Activated CD4-positive, alpha-beta T cell treated with anti-CD3 and anti-CD28 coated beads, Interleukin-2, amount 10 ng/mL, durations not matched to agents 7 days and 5 days (primary cell): ENCODE data around the gene ZDHHC12. TPM values are rescaled to one million over a fixed set of nuclear protein-coding genes. Genes with fewer than 3 reads are reported as not detected.

Source experiments
- CTCF ChIA-PET: fragments of 350-600 bp; sonication (Branson Sonifier 250); formaldehyde crosslinking; loops from one replicate; lab custom pipeline; 2021; ENCODE audit warnings: antibody characterized with exemption; lab: Charles Lee
- POLR2A ChIA-PET: fragments of 350-600 bp; sonication (Branson Sonifier 250); formaldehyde crosslinking; loops from one replicate; lab custom pipeline; 2021; ENCODE audit warnings: antibody characterized with exemption; lab: Charles Lee
- DNase-seq: peaks from one replicate; pipeline ENCODE4 v3.0.0-alpha.2; 2020
- H3K27ac Mint-ChIP-seq: one replicate; pipeline ENCODE4 v1.8.0; 2021; ENCODE audit warnings: mild to moderate bottlenecking, moderate library complexity, mixed read lengths
- H3K27me3 Mint-ChIP-seq: one replicate; pipeline ENCODE4 v1.8.0; 2021; ENCODE audit warnings: mixed read lengths
- H3K36me3 Mint-ChIP-seq: one replicate; pipeline ENCODE4 v1.8.0; 2021; ENCODE audit warnings: low read depth, mixed read lengths
- H3K4me1 Mint-ChIP-seq: one replicate; pipeline ENCODE4 v1.8.0; 2021; ENCODE audit warnings: mixed read lengths
- H3K4me3 Mint-ChIP-seq: one replicate; pipeline ENCODE4 v1.8.0; 2021; ENCODE audit warnings: mild to moderate bottlenecking, moderate library complexity, mixed read lengths
- H3K9me3 Mint-ChIP-seq: one replicate; pipeline ENCODE4 v1.8.0; 2021; ENCODE audit warnings: mixed read lengths
- total RNA-seq, 2 experiments: library from RNA; stranded (reverse); gene quantifications; one replicate each; pipeline ENCODE4 v1.2.3, GENCODE V29; 2021

Gene ZDHHC12
- total RNA-seq, 2 experiments from 2014 or later: 86.3 to 91.5 TPM

DNA sequence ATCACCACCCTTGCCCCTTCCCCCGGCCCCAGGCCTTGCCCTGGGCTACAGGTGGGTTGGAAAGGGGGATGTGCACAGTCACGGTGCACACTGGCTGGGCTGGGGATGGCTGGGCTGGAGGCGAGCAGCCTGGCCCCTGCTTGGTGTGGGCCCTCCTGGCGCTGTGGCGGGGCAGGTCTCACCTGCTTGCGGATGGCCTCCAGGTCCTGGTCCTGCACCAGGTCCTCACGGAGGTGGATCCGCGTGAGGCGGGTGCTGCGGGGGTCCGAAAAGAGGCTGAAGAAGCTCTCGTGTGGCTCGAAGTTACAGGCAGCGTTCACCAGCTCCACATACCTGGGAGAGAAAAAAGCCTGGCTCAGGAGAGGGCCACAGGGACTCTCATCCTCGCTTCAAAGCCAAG is 29.7 kb upstream of the ZDHHC12 start:
- no peak for DNase-seq
- Mint-ChIP-seq H3K27ac (no peak overlapping the region), H3K4me3 (no peak overlapping the region), H3K36me3 (no peaks in the 10 kb centered on the region), H3K4me1 (no peaks in the 10 kb centered on the region), H3K9me3 (no peaks in the 10 kb centered on the region), H3K27me3 (no peaks in the 10 kb centered on the region)
- ChIA-PET POLR2A (no interaction called here), CTCF (no interaction called here)

GRCh38 chr9:128750926-128751595 is 27.1 kb upstream of the ZDHHC12 start:
- ChIA-PET POLR2A (no interaction called here), CTCF (no interaction called here)
- no peak overlapping the region for H3K4me3 Mint-ChIP-seq
- DNase-seq: no peak
- no peaks in the 10 kb centered on the region for H3K9me3 Mint-ChIP-seq
- H3K27ac Mint-ChIP-seq: no peak overlapping the region
- H3K27me3 Mint-ChIP-seq: no peaks in the 10 kb centered on the region
- H3K4me1 Mint-ChIP-seq: no peaks in the 10 kb centered on the region
- no peaks in the 10 kb centered on the region for H3K36me3 Mint-ChIP-seq

- CTCF ChIA-PET: interaction anchor here (0.6 kb wide), 1 partner anchor 129 kb away, joined by 3 read pairs; no protein-coding TSS in a partner anchor
- H3K27ac Mint-ChIP-seq: peak overlapping the region; percentile 13
Observed at GRCh38 chr9:128747241-128747640, 23.3 kb upstream of the ZDHHC12 start.

GRCh38 chr9:128743421-128743820 is 19.5 kb upstream of the ZDHHC12 start:
- H3K36me3 Mint-ChIP-seq: peaks cover 7% of the 10 kb centered on the region
- no peaks in the 10 kb centered on the region for H3K9me3 Mint-ChIP-seq
- DNase-seq: no peak
- no peaks in the 10 kb centered on the region for H3K27me3 Mint-ChIP-seq
- no peak overlapping the region for H3K27ac Mint-ChIP-seq
- H3K4me1 Mint-ChIP-seq: no peaks in the 10 kb centered on the region
- no peak overlapping the region for H3K4me3 Mint-ChIP-seq
- ChIA-PET CTCF (interaction anchor here (1.4 to 2.1 kb wide), 2 partner anchors 19 to 41 kb away, joined by 3 to 4 read pairs; partner anchors contain the start of genes PKN3 and ZDHHC12), POLR2A (no interaction called here)

More at GRCh38 chr9:128747241-128747640, 23.3 kb upstream of the ZDHHC12 start:
- Mint-ChIP-seq H3K27me3 (no peaks in the 10 kb centered on the region), H3K4me3 (no peak overlapping the region), H3K9me3 (no peaks in the 10 kb centered on the region), H3K4me1 (no peaks in the 10 kb centered on the region), H3K36me3 (no peaks in the 10 kb centered on the region)
- POLR2A ChIA-PET: no interaction called here
- no peak for DNase-seq

DNA sequence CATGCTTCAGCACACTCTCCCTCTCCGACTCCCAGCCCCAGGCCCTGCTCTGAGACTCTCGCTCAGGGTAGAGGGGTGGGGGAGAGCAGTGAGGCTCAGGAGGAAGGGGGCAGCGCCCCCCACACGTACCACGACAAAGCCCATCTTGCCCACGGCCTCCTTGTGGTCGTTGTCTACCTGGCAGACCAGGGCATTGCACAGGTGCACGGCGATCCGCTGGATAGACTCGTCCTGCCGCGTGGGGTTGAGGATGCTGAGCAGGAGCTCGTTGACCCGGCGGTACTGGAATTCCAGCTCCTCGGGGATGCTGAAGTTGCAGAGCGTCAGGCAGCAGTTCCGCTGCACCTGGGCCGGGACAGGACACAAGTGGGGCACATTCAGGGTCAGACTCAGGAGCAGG is 18.5 kb upstream of the ZDHHC12 start:
- no peaks in the 10 kb centered on the region for H3K27me3 Mint-ChIP-seq
- H3K27ac Mint-ChIP-seq: no peak overlapping the region
- H3K36me3 Mint-ChIP-seq: peaks cover 8% of the 10 kb centered on the region
- DNase-seq: no peak
- H3K4me1 Mint-ChIP-seq: no peaks in the 10 kb centered on the region
- ChIA-PET CTCF (interaction anchor here (1.7 to 2.1 kb wide), 2 partner anchors 18 to 46 kb away, joined by 4 to 5 read pairs; partner anchors contain the start of gene ZDHHC12), POLR2A (no interaction called here)
- no peaks in the 10 kb centered on the region for H3K9me3 Mint-ChIP-seq
- H3K4me3 Mint-ChIP-seq: no peak overlapping the region

DNA sequence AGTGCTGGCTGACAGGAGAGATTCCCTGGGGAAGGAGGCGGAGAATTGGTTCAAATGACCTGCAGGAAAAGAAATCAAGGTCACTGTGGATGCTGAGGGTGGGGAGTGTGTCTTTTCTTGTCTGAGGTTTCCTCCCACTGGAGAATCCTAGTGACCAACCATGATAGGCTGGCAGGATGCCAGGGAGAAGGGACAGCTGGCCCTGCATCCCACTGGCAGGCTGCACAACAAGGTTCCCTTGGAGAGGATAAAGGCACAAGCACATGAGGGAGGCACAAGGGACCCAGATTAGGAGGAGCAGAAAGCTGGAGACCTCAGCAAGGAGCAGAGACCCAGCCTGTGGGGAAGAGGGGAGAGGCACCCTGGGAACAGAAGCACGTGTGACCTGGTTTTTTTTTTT is 11.4 kb upstream of the ZDHHC12 start:
- H3K27me3 Mint-ChIP-seq: no peaks in the 10 kb centered on the region
- H3K9me3 Mint-ChIP-seq: no peaks in the 10 kb centered on the region
- DNase-seq: no peak
- H3K36me3 Mint-ChIP-seq: peaks cover 13% of the 10 kb centered on the region
- peaks cover 4% of the 10 kb centered on the region for H3K4me1 Mint-ChIP-seq
- no peak overlapping the region for H3K4me3 Mint-ChIP-seq
- ChIA-PET POLR2A (no interaction called here), CTCF (interaction anchor here (1.6 kb wide), 1 partner anchor 10 kb away, joined by 5 read pairs; no protein-coding TSS in a partner anchor)
- no peak overlapping the region for H3K27ac Mint-ChIP-seq

GRCh38 chr9:128733256-128733655 is 9.3 kb upstream of the ZDHHC12 start:
- POLR2A ChIA-PET: no interaction called here
- H3K36me3 Mint-ChIP-seq: peaks cover 6% of the 10 kb centered on the region

DNA sequence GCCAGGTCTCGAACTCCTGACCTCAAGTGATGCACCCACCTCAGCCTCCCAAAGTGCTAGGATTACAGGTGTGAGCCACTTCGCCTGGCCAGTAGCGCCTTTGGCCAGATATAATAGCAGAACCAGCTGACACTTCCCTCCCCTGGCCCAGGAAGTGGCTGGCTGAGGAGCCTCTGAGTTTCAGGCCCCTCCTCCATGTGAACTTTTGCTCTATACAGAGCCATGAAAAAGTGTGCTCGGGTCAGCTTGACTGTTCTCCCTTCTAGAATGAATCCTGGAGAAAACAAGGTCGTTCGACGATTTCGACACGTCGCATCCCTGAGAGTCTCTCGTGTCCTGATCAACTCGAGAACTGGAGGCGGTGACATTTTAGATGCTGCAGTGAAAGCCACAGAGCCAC is 8.6 kb upstream of the ZDHHC12 start:
- ChIA-PET CTCF (interaction anchor here (1.2 to 1.5 kb wide), 3 partner anchors 9 to 30 kb away, joined by 3 to 5 read pairs (median 3); partner anchors contain the start of genes PKN3 and ZDHHC12), POLR2A (no interaction called here)
- Mint-ChIP-seq H3K36me3 (peaks cover 6% of the 10 kb centered on the region), H3K9me3 (no peaks in the 10 kb centered on the region), H3K4me3 (no peak overlapping the region), H3K27me3 (no peaks in the 10 kb centered on the region), H3K27ac (peak overlapping the region; percentile 50), H3K4me1 (peaks cover 15% of the 10 kb centered on the region)
- DNase-seq: no peak

More at GRCh38 chr9:128733256-128733655, 9.3 kb upstream of the ZDHHC12 start:
- Mint-ChIP-seq H3K4me3 (no peak overlapping the region), H3K9me3 (no peaks in the 10 kb centered on the region), H3K4me1 (peaks cover 8% of the 10 kb centered on the region), H3K27me3 (no peaks in the 10 kb centered on the region), H3K27ac (no peak overlapping the region)
- CTCF ChIA-PET: interaction anchor here (1.2 to 1.5 kb wide), 3 partner anchors 9 to 85 kb away, joined by 3 to 5 read pairs (median 3); partner anchors contain the start of genes ENDOG, PKN3 and ZDHHC12
- no peak for DNase-seq

DNA sequence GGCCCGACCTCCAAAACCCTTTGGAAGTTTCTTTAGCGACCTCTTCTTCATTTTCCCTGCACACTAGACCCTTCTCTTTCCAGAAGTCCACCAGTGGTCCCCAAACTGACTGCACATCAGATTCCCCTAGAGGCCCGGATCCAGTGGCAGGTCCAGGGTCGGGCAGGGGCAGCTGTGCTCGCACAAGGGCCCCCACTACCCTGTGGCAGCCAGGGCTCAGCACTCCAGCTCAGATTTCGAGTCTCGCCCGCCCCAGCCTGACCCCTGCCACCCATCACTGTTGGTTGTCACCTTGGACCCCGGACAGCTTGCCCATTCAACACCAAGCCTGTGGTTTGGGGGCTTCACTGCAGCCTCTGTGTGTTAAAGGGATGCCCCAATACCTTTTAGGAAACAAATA is 7.8 kb upstream of the ZDHHC12 start:
- no peaks in the 10 kb centered on the region for H3K9me3 Mint-ChIP-seq
- H3K27ac Mint-ChIP-seq: no peak overlapping the region
- CTCF ChIA-PET: interaction anchor here (1.2 kb wide), 1 partner anchor 20 kb away, joined by 3 read pairs; no protein-coding TSS in a partner anchor
- DNase-seq: no peak
- peaks cover 1% of the 10 kb centered on the region for H3K36me3 Mint-ChIP-seq
- no peaks in the 10 kb centered on the region for H3K27me3 Mint-ChIP-seq
- H3K4me3 Mint-ChIP-seq: no peak overlapping the region
- peaks cover 22% of the 10 kb centered on the region for H3K4me1 Mint-ChIP-seq
- POLR2A ChIA-PET: no interaction called here

DNA sequence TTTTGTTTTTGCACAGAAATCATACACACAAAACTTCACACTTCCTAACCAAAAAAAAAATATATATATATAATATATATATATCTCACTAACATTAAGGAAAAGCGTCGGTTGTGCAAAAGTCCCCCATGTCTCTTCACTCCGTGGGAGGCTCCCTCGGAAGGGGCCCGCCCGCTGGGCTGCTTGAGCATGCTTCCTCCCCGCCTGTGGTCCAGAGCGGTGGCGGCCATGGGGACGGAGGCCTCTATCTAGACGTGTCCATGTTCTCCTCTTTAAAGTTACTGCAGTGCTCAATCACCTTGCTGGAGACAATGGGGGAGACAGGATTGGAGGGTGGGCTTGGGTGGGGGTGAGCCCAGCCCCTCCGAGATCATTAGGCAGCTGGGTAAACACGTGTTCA is 7.2 kb upstream of the ZDHHC12 start:
- no peak overlapping the region for H3K27ac Mint-ChIP-seq
- CTCF ChIA-PET: no interaction called here
- no peaks in the 10 kb centered on the region for H3K27me3 Mint-ChIP-seq
- H3K9me3 Mint-ChIP-seq: no peaks in the 10 kb centered on the region
- peaks cover 25% of the 10 kb centered on the region for H3K4me1 Mint-ChIP-seq
- no peak overlapping the region for H3K4me3 Mint-ChIP-seq
- DNase-seq: no peak
- POLR2A ChIA-PET: no interaction called here
- H3K36me3 Mint-ChIP-seq: peaks cover 1% of the 10 kb centered on the region

GRCh38 chr9:128729766-128730517 is 6.0 kb upstream of the ZDHHC12 start:
- CTCF ChIA-PET: interaction anchor here (1.1 kb wide), 1 partner anchor 70 kb away, joined by 4 read pairs; no protein-coding TSS in a partner anchor
- no peaks in the 10 kb centered on the region for H3K27me3 Mint-ChIP-seq
- POLR2A ChIA-PET: no interaction called here
- peaks cover 2% of the 10 kb centered on the region for H3K36me3 Mint-ChIP-seq
- no peak overlapping the region for H3K4me3 Mint-ChIP-seq
- H3K9me3 Mint-ChIP-seq: no peaks in the 10 kb centered on the region
- H3K4me1 Mint-ChIP-seq: peaks cover 35% of the 10 kb centered on the region
- no peak for DNase-seq
- no peak overlapping the region for H3K27ac Mint-ChIP-seq

- H3K4me1 Mint-ChIP-seq: peaks cover 40% of the 10 kb centered on the region
- no peak overlapping the region for H3K4me3 Mint-ChIP-seq
- ChIA-PET POLR2A (no interaction called here), CTCF (interaction anchor here (1.1 kb wide), 1 partner anchor 69 kb away, joined by 4 read pairs; no protein-coding TSS in a partner anchor)
- H3K27me3 Mint-ChIP-seq: no peaks in the 10 kb centered on the region
- H3K9me3 Mint-ChIP-seq: no peaks in the 10 kb centered on the region
- DNase-seq: no peak
- H3K36me3 Mint-ChIP-seq: peaks cover 2% of the 10 kb centered on the region
- no peak overlapping the region for H3K27ac Mint-ChIP-seq
Observed at GRCh38 chr9:128729302-128729701, 5.4 kb upstream of the ZDHHC12 start.

GRCh38 chr9:128728298-128728697 is 4.4 kb upstream of the ZDHHC12 start:
- Mint-ChIP-seq H3K27me3 (no peaks in the 10 kb centered on the region), H3K4me3 (no peak overlapping the region), H3K36me3 (peaks cover 2% of the 10 kb centered on the region), H3K9me3 (no peaks in the 10 kb centered on the region), H3K4me1 (peaks cover 41% of the 10 kb centered on the region), H3K27ac (no peak overlapping the region)
- ChIA-PET CTCF (interaction anchor here (1.5 kb wide), 1 partner anchor 17 kb away, joined by 3 read pairs; no protein-coding TSS in a partner anchor), POLR2A (no interaction called here)
- no peak for DNase-seq
